ENCODE data around the gene CHST12.

The CHST12 gene

DNA sequence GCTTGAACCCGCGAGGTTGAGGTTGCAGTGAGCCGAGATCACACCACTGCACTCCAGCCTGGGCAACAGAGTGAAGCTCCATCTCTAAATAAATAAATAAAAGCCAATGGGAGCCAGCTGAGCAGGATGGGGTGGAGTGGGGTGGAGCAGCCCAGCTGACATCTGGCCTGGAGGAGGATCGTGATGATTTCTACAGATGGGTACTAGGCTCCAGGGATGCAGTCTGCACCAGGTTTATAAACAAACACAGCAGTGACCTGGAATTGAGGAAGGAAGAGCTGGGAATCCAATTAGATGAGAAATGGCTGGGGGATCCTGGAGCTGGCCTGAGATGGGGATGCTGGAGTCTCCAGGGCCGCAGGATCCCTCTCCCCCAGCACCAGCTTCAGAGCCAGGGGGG, 80.1 kb downstream of the CHST12 start:
- DNase-seq = no peak

- DNase-seq = no peak
Observed at GRCh38 chr7:2484868-2485267, 81.5 kb downstream of the CHST12 start.

DNA sequence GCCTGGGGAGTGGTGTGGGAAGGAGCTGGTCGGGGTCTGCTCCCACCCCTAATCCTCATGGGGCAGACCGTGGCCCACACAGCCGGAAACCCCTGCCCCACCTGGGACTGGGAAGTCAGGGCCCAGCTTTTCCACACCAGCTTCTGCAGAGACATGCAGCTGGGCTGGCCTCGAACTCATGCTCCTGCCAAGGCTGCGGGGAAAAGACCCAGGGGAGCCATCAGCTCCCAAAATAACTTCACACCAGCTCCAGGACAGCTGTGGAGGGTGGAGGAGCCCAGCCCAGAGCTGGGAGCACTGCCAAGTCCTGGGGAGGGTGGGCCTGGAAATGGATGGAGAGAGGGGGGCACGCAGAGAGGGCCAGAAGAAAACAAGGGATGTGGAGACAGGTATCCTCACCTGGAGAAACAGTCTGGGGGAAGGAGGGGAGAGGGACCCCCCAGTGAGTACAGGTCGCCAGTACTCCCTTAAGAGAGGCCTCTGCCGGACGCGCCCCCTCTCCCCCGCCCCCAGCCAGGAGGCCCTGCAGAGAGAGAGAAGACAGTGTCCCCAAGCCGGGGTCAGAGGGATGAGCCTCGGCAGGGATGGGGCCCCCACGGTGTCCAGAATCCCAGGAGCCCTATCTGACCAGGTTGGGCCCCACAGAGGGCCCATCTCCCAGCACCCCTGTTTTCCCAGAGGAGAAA, 84.3 kb downstream of the CHST12 start:
- DNase-seq = no peak

- no peak for DNase-seq
Observed at GRCh38 chr7:2488272-2488645, 84.8 kb downstream of the CHST12 start.

GRCh38 chr7:2488681-2489080, 85.3 kb downstream of the CHST12 start:
- no peak for DNase-seq

DNA sequence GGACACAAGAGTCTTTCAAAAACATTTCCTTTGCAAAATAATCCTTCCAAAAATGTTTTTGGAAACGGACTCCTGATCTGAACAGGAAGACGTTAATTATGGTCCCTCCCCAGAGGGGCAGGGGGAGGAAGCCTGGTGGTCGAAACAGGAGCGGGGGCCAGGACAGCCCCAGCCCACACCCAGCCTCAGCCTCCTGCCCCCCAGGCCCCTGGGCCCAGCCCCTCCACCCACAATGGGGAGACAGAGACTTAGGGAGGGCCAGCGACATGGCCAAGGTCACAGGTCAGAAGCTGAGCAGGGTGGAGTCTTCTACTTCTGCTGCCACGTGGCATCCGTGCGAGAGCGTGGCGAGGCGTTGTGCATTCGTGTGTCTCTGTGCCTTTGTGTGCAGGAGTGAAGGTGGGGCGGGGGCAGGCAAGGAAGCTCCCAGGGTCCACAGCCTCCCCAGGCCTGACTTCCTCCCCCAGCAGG, 86.8 kb downstream of the CHST12 start:
- no peak for DNase-seq

GRCh38 chr7:2492038-2492437, 88.6 kb downstream of the CHST12 start:
- DNase-seq = no peak

- DNase-seq = no peak
Observed at GRCh38 chr7:2493205-2494164, 90.1 kb downstream of the CHST12 start.

GRCh38 chr7:2494191-2495130, 91.0 kb downstream of the CHST12 start:
- no peak for DNase-seq

DNA sequence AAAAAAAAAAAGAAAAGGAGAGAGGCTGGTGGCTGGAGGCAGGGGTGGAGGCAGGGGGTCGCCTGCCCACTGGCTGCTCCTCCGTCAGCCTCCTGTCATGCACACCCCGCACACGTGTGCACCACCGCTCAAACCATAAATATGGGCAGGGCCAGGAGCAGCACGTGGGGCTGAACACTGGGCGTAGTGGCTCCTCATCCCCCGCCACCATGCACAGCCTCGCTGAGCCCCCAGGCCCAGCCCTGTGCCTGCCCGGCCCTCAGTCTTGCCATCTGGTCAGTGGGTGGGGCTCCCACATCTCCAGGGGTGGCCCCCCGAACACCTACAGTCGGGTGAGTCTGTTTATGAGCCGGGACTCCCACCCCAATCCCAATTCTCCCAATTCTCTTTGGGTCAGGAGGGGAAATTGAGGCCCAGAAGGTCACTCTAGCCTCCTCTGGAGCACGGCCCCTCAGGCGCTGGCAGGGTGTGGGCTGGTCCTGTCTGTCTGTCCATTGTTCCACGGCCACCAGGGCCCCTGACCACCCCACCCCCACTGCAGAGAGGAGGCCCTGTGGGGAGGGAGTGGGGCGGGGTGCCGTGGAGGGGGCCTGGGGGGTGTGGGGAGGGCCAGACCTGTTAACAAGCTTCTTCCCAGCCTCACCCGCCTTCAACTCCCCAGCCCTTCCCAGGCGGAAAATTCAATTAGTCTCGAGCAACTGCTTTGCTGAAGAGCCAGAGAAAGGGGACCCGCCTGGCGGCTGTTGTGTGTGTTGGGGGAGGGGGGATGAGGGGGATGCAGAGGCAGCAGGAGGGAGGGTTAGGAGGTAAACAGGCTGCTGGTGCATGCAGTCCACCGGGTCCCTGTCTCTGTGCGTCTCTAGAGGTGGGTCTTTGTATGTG, 92.2 kb downstream of the CHST12 start:
- no peak for DNase-seq

DNA sequence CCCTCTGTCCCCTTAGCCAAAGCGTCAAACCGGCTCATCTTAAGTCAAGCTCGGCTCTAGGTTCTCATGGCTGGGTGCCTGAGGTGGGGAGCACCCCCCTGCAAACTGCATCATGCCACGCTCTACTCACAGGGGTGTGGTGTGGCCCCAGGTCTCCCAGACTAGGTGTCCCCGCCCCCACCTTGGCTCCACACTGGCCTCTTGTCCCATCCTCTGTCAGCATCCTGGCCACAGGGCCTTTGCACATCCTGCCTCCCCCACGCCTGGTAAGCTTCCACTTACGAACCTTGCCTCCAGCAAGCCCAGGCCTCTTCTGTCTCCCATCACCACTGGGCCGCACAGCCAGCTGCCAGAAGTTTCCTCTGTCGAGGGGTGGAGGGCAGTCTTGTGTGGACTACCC, 93.0 kb downstream of the CHST12 start:
- DNase-seq = no peak

DNA sequence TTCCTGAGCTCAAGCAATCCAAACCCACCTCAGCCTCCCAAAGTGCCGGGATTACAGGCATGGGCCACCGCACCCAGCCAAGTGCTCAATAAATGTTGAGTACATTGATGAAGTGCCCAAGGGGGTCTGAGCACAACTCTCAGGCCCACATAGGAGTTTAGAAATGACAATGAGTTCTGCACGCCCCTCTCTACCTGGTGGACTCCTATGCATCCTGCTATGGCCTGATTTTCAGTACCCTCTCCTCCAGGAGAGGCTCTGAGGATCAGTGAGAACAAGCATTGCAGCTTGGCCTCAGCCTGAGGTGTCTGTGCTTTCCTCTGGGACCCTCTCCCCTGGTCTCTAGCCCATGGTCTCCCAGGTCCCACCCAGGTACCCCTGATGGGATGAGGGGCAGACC, 93.7 kb downstream of the CHST12 start:
- DNase-seq = no peak

GRCh38 chr7:2497500-2498336, 94.3 kb downstream of the CHST12 start:
- no peak for DNase-seq
